Right forelimb (tissue), 1 donor: ENCODE results near the gene SMAD1.

Experiments used
- DNase-seq: peaks from one replicate; pipeline ENCODE4 v3.0.0-alpha.2; 2018

The SMAD1 gene

GRCh38 chr4:145481164-145481941 lies at the start of gene SMAD1:
Gene SMAD1, plus strand, starts transcription at chr4:145481853. Its CDS starts 32,761 bp downstream, at chr4:145514614.
- DNase-seq, result peak; percentile 92

- DNase-seq, result no peak
Observed at GRCh38 chr4:145433684-145434083, 48.0 kb upstream of the SMAD1 start.

DNA sequence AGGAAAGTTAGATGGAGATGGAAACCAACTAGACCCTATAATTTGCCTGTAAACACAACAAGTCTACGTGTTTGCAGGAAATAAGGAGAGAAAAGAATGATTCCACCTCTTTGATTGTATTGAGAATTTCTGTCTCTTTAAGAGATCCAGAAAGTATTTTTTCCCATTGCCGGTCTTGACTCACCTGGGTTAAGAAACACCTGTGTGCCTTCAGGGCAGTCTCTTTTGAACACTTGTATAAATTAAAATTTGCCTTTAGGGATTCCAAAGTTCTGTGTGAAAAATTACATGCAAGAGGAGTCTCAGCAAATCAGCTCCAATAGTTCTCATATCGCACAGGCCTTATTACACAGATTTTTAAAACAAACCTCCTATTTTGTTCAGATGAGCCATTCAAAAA lies 46.0 kb upstream of the SMAD1 start:
- DNase-seq, result no peak

GRCh38 chr4:145436114-145436513 lies 45.5 kb upstream of the SMAD1 start:
- no peak for DNase-seq

DNA sequence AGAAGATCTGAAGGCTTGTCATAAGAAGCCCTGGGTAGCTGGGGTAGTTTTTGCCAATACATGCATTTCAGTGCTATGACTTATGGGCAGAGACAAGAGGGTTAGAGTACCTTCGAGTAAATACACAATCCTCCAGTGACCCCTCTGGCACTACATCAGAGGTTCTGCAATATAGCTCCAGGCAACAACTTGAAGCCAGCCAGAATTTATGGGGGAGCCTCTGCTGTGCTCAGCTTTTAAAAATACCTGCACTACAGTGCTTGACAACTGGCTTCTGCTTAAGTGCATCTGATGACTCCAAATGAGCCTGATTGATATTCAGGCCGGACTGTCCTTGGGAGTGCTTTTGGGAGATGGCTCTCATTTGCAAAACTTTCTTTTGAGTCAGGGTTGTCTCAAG lies 44.9 kb upstream of the SMAD1 start:
- no peak for DNase-seq

DNA sequence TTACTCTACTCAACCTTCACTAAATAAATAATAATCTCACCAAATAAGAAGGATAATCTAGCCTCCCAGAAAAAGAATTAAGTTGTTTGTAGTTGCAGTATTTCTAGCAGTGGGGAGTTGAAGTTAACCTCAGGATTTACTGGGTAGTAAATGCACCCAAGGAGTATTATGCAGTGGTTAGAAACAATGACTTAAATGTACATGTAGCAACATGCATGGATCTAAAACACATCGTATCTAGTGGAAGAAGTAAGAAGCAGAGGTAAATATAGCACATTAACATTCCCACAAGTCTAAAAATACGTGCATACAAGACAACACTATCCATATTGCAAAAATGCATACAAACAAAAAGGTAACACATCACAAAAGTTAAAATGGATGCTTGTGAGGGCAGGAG lies 44.2 kb upstream of the SMAD1 start:
- DNase-seq, result no peak

DNA sequence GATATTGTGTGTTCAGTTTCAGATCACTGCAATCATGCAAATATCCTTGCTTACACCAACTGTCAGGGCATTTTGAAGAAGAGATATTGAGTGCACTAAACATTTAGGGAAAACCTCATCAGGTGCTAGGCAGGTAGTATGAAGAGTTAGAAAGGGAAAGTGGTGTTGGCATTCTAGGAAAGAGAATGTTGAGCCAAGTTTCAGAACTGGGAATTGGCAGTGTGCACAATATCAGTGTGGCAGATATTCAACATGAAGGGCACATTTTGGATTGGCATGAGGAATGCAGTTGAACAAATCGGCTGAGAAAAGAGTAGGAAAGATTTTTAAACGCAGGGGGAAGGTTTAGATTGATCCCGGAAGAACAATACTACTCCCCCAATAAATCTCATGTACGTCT lies 43.4 kb upstream of the SMAD1 start:
- DNase-seq, result no peak

DNA sequence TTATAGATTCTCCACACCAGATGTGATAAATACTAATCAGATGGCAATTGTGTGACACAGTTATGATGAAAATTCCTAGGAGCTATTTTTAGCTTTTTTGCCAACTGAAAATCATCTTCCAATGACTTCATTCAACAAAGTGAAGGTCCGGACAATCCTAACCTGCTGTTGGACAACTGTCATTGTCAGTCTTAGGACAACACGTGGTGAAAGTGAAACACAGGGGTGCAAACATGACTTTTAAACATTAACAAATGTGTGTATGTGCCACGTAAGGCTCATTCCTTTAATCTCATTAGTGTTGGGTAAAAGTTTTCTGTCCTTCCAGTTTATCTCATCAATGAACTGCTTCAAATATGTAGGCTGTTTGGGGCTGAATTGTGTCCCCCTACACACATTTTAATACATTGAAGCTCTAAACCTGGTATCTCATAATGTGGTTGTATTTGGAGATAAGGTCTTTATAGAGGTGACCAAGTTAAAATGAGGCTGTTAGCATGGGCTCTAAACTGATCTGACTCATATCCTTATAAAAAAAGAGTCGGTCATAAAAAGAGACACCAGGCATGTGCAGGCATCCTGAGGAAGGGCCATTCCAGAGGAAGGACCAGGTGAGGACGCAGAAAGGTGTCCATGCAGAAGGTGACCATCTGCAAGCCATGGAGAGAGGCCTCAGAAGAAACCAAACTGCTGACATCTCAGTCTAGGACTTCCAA lies 41.2 kb upstream of the SMAD1 start:
- no peak for DNase-seq

DNA sequence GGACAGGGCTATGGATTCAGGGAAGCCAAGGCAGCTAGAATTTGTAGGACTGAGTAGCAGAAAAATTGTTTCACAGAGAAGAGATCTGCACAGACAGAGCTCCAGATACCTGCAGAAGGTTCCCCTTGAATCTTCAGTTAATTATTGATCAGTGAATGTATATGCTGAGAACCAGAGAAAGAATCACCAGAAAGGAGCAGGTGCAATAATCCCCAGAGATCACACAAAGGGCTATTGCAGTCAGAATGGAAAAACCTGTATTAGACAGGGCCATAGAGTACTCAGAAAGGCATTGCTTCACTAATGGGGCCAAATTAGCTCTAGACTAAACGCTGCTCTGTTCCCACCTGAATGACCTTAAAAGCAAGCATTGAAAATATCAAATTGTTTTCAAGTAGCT lies 35.5 kb upstream of the SMAD1 start:
- DNase-seq, result no peak

GRCh38 chr4:145451895-145452294 lies 29.8 kb upstream of the SMAD1 start:
- no peak for DNase-seq

DNA sequence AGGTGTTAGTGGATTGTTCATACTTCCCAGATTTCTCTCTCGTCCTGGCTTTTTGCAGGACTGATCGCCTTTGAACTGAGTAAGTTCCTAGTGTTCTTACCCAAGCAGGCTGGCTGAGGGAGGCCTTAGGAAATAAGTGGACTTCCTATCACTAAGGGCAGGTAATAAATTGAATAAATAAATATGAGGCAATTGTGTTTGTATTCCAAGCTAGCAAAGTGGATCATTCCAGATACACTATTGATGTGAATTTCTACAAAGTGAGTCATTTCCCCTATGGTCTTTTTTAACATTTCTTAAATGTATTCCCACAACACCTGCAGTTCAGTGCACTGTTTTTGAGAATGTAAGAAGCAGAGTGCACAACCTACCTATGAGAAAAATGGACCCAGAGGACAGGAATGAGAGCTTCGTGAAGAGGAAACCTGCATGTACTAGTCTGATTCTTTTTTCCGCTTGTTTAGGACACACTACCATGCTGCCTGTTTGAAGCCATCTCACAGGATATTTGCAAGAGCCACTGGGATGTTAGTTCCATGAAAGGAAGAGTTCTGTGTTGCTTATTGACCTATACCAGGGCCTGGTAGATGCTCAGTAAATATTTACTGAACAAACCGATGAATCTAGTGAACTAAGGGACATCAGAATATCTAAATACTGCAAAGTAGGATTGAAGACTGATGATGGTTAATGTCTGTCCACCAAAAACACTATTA lies 29.0 kb upstream of the SMAD1 start:
- DNase-seq, result no peak

DNA sequence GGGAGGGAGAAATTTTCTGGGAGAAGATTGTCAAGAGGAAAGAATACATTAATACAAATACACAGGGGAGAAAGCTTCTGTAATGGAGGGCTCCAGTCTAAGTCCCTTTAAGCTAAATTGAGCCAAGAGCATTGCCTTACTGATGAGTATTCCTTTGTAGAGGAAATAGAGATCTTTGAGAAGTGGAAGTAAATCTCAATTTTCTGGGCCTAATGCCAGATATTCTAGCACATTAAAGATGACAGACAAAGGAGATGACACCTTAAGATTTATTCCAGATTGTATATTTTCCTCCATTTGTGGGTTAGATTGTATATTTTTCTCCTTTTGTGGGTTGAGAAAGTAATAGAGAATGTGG lies 28.5 kb upstream of the SMAD1 start:
- no peak for DNase-seq

GRCh38 chr4:145473203-145473602 lies 8.4 kb upstream of the SMAD1 start:
- no peak for DNase-seq

DNA sequence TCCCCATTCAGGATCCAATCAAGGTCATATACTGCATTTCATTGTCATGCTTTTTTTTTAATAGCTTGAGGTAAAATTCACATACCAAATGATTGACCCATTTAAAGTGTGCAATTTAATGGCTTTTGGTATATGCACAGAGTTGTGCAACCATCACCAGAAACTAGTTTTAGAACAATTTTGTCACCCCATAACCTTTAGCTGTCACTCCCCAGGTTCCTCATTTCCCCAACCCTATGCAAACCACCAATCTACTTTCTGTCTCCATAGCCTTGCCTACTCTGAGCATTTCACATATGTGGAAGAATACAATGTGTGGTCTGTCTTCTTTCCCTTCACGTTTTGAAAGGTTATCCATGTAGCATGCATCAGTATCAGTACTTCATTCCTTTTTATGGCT lies 1.4 kb upstream of the SMAD1 start:
- DNase-seq, result no peak

DNA sequence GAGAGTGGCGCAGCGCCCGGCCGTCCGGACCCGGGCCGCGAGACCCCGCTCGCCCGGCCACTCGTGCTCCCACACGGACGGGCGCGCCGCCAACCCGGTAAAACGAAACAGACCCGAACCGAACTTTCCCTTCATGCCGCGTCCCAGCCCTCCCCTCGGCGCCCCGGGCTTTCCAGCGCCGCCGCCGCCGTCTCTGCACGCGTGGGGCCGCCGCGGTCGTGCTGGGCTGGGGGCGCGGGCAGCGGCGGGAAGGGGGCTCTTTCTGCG lies 222 bp downstream of the SMAD1 start:
- no peak for DNase-seq

DNA sequence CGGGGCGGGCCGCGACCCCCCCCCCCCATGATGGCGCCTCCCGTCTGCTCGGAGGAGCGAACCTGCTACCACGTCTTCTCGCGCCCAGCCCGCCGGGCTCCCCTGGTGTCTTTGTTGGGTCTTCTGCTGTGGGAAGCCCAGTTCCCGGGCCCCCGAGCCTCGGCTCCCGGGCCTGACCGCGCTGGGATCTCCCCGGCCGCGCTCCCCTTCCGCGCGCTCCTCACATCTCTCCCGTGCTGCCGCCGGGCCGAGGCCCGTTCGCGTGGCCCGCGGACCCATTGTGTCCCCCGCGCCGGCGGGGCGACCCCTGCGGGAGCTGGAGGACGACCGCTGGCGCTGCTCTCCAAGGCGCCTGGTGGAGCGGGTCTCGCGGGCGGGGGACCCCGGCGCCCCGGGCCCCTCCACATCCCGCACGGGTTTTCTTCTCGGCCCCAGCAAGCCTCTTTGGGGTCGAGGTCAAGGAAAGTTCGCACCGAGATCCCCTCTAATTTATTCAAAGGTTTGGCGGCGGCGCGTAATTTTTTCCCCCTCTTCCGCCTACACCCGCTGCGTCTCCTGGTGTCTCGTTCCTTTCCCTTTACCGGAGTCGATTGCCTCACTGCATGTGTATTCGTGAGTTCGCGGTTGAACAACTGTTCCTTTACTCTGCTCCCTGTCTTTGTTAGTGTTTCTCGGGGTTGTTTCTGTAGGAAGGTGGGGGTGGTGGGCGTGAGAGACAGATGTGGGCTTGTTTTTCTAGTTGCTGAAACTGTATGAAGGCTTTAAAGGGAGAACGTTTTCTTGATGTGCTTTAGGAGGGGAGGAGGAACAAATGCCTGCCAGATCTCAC lies 770 bp downstream of the SMAD1 start:
- peak; percentile 83 for DNase-seq

GRCh38 chr4:145483514-145483913 lies 1.9 kb downstream of the SMAD1 start:
- DNase-seq, result no peak

DNA sequence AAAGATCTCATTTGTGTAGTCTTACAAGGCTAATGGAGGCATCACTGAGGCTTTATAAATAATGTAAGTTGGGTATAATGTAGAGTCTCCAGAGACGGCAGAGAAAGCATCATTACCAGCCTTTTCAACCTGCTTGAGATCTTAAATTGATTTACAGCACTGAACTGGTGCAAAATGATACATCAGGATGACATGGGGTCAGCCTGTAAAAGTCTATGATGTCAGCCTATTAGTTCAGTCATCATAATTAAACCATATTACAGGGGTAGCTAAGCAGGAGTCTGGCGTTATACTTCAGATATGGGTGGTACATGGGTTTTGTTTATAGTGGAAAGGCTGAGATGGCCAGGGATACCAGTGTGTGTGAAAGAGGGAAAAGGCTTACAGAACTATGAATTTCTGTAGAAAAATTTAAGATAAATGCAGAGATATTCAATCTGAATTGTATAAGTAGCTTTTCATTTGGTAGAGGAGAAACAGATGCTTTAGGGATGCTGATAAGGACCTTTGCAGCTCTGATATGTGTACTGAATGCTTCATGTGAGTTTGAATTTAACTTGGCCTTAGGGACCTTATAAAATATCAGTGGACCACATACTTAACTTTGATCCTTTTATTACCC lies 2.7 kb downstream of the SMAD1 start:
- no peak for DNase-seq

GRCh38 chr4:145485120-145485519 lies 3.5 kb downstream of the SMAD1 start:
- DNase-seq, result no peak

- no peak for DNase-seq
Observed at GRCh38 chr4:145486603-145487002, 5.0 kb downstream of the SMAD1 start.

GRCh38 chr4:145487631-145488030 lies 6.0 kb downstream of the SMAD1 start:
- no peak for DNase-seq

DNA sequence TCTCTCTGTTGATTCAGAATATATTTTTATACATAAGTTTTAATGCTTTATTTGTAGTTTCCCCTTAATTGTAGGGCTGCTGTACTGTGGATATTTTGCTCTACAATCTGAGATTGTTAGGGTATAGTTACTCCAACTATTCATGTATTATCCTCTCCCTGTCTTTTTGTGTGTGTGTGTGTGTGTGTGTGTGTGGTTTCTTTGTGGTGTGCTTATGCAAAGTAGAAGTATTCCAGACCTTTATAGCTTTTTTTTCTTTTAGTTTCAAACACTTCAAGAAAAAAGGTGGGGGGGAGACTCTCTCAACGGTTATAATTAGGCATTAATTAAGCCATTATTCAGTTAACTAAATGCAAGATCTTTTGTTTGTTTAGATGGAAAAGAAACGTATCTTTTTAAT lies 6.7 kb downstream of the SMAD1 start:
- DNase-seq, result no peak

GRCh38 chr4:145489556-145489955 lies 7.9 kb downstream of the SMAD1 start:
- no peak for DNase-seq
